Endothelial cell (in vitro differentiated cells): ENCODE measurements around the gene ZNF25. TPM values are rescaled to one million over a fixed set of nuclear protein-coding genes. Genes with fewer than 3 reads are reported as not detected.
"Not testable (repeated sequence)": the region's sequence is repeated elsewhere in the genome, so short reads cannot be mapped to it uniquely, and the experiment has no call there.

Source experiments
- DNase-seq: peaks from one replicate; pipeline ENCODE4 v3.0.0; 2021; ENCODE audit warnings: low spot score
- H3K27ac Mint-ChIP-seq: one replicate; pipeline ENCODE4 v1.8.0; 2021; ENCODE audit warnings: mixed read lengths, inconsistent platforms; ENCODE audit not compliant: unreplicated experiment
- H3K27me3 Mint-ChIP-seq: one replicate; pipeline ENCODE4 v1.8.0; 2021; ENCODE audit warnings: mild to moderate bottlenecking, moderate library complexity, mixed read lengths, inconsistent platforms; ENCODE audit not compliant: unreplicated experiment
- H3K36me3 Mint-ChIP-seq: one replicate; pipeline ENCODE4 v1.8.0; 2021; ENCODE audit warnings: mild to moderate bottlenecking, low read depth, mixed read lengths, inconsistent platforms; ENCODE audit not compliant: unreplicated experiment
- H3K4me1 Mint-ChIP-seq: one replicate; pipeline ENCODE4 v1.8.0; 2021; ENCODE audit warnings: mild to moderate bottlenecking, mixed read lengths, inconsistent platforms; ENCODE audit not compliant: unreplicated experiment
- H3K4me3 Mint-ChIP-seq: one replicate; pipeline ENCODE4 v1.8.0; 2021; ENCODE audit warnings: mild to moderate bottlenecking, mixed read lengths, inconsistent platforms; ENCODE audit not compliant: unreplicated experiment
- H3K9me3 Mint-ChIP-seq: one replicate; pipeline ENCODE4 v1.8.0; 2021; ENCODE audit warnings: mixed read lengths, inconsistent platforms; ENCODE audit not compliant: unreplicated experiment
- CTCF ChIP-seq: fragments of 200-600 bp; sonication (generic); IDR thresholded peaks from one replicate; pipeline ENCODE4 v1.5.0; 2021; ENCODE audit warnings: antibody characterized with exemption; ENCODE audit not compliant: unreplicated experiment
- total RNA-seq: library from RNA; stranded (reverse); fragmentation: NEBNext Ultra II Directional; extraction: Animal tissue kit (Norgen Biotek cat#: 25700); gene quantifications from one replicate; pipeline ENCODE4 v1.2.1, GENCODE V29; 2021; ENCODE audit not compliant: unreplicated experiment

The ZNF25 gene
- total RNA-seq, 1 donor from 2014 or later = 3.3 TPM

- Mint-ChIP-seq H3K27me3 (peaks cover 5% of the 10 kb centered on the region), H3K4me3 (no peak overlapping the region), H3K9me3 (no peaks in the 10 kb centered on the region), H3K36me3 (peaks cover 3% of the 10 kb centered on the region), H3K4me1 (peaks cover 15% of the 10 kb centered on the region), H3K27ac (no peak overlapping the region)
- no peak for TF ChIP-seq CTCF
- DNase-seq = no peak
These were observed 31.5 kb upstream of the ZNF25 start for GRCh38 chr10:38007991-38008390.

- Mint-ChIP-seq H3K36me3 (peaks cover 3% of the 10 kb centered on the region), H3K27me3 (peaks cover 5% of the 10 kb centered on the region), H3K4me1 (peaks cover 15% of the 10 kb centered on the region), H3K27ac (no peak overlapping the region), H3K4me3 (no peak overlapping the region), H3K9me3 (no peaks in the 10 kb centered on the region)
- TF ChIP-seq CTCF = no peak
- DNase-seq = no peak
These were observed 31.1 kb upstream of the ZNF25 start for GRCh38 chr10:38007551-38007950.

GRCh38 chr10:38003588-38003987 is 27.1 kb upstream of the ZNF25 start:
- Mint-ChIP-seq H3K27ac (no peak overlapping the region), H3K27me3 (no peaks in the 10 kb centered on the region), H3K4me3 (no peak overlapping the region), H3K9me3 (no peaks in the 10 kb centered on the region), H3K4me1 (no peaks in the 10 kb centered on the region), H3K36me3 (peaks cover 3% of the 10 kb centered on the region)
- DNase-seq = no peak
- no peak for TF ChIP-seq CTCF

- Mint-ChIP-seq H3K27me3 (no peaks in the 10 kb centered on the region), H3K36me3 (peaks cover 3% of the 10 kb centered on the region), H3K4me3 (no peak overlapping the region), H3K4me1 (no peaks in the 10 kb centered on the region), H3K9me3 (no peaks in the 10 kb centered on the region), H3K27ac (no peak overlapping the region)
- TF ChIP-seq CTCF = no peak
- DNase-seq = no peak
These were observed 26.6 kb upstream of the ZNF25 start for GRCh38 chr10:38003026-38003425.

- H3K27me3 Mint-ChIP-seq, H3K36me3 Mint-ChIP-seq, DNase-seq, H3K4me3 Mint-ChIP-seq, H3K4me1 Mint-ChIP-seq, H3K9me3 Mint-ChIP-seq, H3K27ac Mint-ChIP-seq: not testable (repeated sequence)
These were observed 24.0 kb upstream of the ZNF25 start for GRCh38 chr10:38000474-38000873.

GRCh38 chr10:37998920-37999319 is 22.5 kb upstream of the ZNF25 start:
- not testable (repeated sequence) for H3K4me1 Mint-ChIP-seq, H3K9me3 Mint-ChIP-seq, H3K4me3 Mint-ChIP-seq, H3K27ac Mint-ChIP-seq, H3K36me3 Mint-ChIP-seq, DNase-seq, H3K27me3 Mint-ChIP-seq
